Keratinocyte (primary cell): ENCODE results near the gene KCTD1. TPM values are rescaled to one million over a fixed set of nuclear protein-coding genes. Genes with fewer than 3 reads are reported as not detected.

Source experiments
- DNase-seq: peaks from one replicate; pipeline ENCODE4 v3.0.0-alpha.2; 2011; ENCODE audit warnings: low read depth, missing footprints, low spot score
- FAIRE-seq: peaks from 2 replicates; lab custom pipeline; 2011; peaks lifted over from hg19 to GRCh38; lab: Jason Lieb, UNC
- H2AFZ ChIP-seq: 2 replicates; pipeline ENCODE4 v1.6.0; 2012; ENCODE audit warnings: low read length, control low read depth, inconsistent platforms; ENCODE audit not compliant: control insufficient read depth
- H3K27ac ChIP-seq: 2 replicates; pipeline ENCODE4 v1.5.1; 2011; ENCODE audit warnings: low read length; ENCODE audit not compliant: control insufficient read depth, insufficient read depth
- H3K27me3 ChIP-seq: 3 replicates; pipeline ENCODE4 v1.6.0; 2011; ENCODE audit warnings: low read length; ENCODE audit not compliant: control insufficient read depth, insufficient read depth; ENCODE audit errors: extremely low read depth
- H3K36me3 ChIP-seq, 2 experiments: 2 replicates in 1 of 2; 3 replicates in 1 of 2; pipeline ENCODE4 v1.5.1; 2011; ENCODE audit warnings: low read length in 2 of 2, mild to moderate bottlenecking in 1 of 2; ENCODE audit not compliant: control insufficient read depth in 2 of 2, insufficient read depth in 2 of 2; ENCODE audit errors: extremely low read depth in 1 of 2
- H3K4me1 ChIP-seq: 3 replicates; pipeline ENCODE4 v1.5.1; 2011; ENCODE audit warnings: low read length; ENCODE audit not compliant: control insufficient read depth, insufficient read depth; ENCODE audit errors: extremely low read depth
- H3K4me2 ChIP-seq: 3 replicates; pipeline ENCODE4 v1.6.0; 2011; ENCODE audit warnings: low read depth, low read length; ENCODE audit not compliant: control insufficient read depth, insufficient read depth; ENCODE audit errors: extremely low read depth
- H3K4me3 ChIP-seq, 3 experiments: fragments of 200-600 bp in 1 of 3; sonication (generic) in 1 of 3; 2 replicates in 2 of 3; 3 replicates in 1 of 3; pipeline ENCODE4 v1.5.1; 2011 to 2016; ENCODE audit warnings: low read length in 3 of 3, mild to moderate bottlenecking in 3 of 3, control low read depth in 2 of 3, inconsistent platforms in 1 of 3, low read depth in 1 of 3, mixed read lengths in 1 of 3, mixed run types in 1 of 3, moderate library complexity in 1 of 3; ENCODE audit not compliant: control insufficient read depth in 2 of 3, insufficient read depth in 2 of 3; ENCODE audit errors: extremely low read depth in 1 of 3
- H3K79me2 ChIP-seq: 2 replicates; pipeline ENCODE4 v1.6.0; 2012; ENCODE audit warnings: low read length; ENCODE audit not compliant: control insufficient read depth, insufficient read depth
- H3K9ac ChIP-seq: 3 replicates; pipeline ENCODE4 v1.6.0; 2011; ENCODE audit warnings: low read length; ENCODE audit not compliant: control insufficient read depth, insufficient read depth; ENCODE audit errors: extremely low read depth
- H3K9me1 ChIP-seq: 3 replicates; pipeline ENCODE4 v1.6.0; 2011; ENCODE audit warnings: low read length; ENCODE audit not compliant: control insufficient read depth, insufficient read depth; ENCODE audit errors: extremely low read depth
- H3K9me3 ChIP-seq: 2 replicates; pipeline ENCODE4 v1.5.1; 2012; ENCODE audit warnings: low read depth, low read length; ENCODE audit not compliant: control insufficient read depth
- H4K20me1 ChIP-seq: 3 replicates; pipeline ENCODE4 v1.6.0; 2011; ENCODE audit warnings: low read length; ENCODE audit not compliant: control insufficient read depth, insufficient read depth; ENCODE audit errors: extremely low read depth
- EZH2 ChIP-seq: IDR thresholded peaks from one replicate; pipeline ENCODE4 v1.6.1; 2012; ENCODE audit warnings: inconsistent platforms, mild to moderate bottlenecking, low read length, moderate library complexity
- dilution Hi-C: fragments of 300-500 bp; cut with MboI; formaldehyde crosslinking; loops from one replicate; pipeline ENCODE4 v1.7.0; 2020; ENCODE audit warnings: low sequenced_read_pairs; ENCODE audit not compliant: extremely low pct_ligation_motif_present
- polyA plus RNA-seq, 5 experiments: library from polyadenylated mRNA; depleted of rRNA in 3 of 5; stranded (reverse) in 3 of 5; stranded (forward) in 1 of 5; unstranded in 1 of 5; fragments of >200 nt; gene quantifications; 1 replicate in 1 of 5; 2 replicates in 3 of 5; 3 replicates in 1 of 5; pipeline versions ENCODE4 v1.2.1 to v1.2.3, GENCODE V29; 2011 to 2012; ENCODE audit warnings: missing spikeins in 2 of 5, low read depth in 1 of 5, low replicate concordance in 1 of 5
- TF ChIP-seq, protein P1 (sequence below), 3 experiments: IDR thresholded peaks in 1 of 3; conservative IDR thresholded peaks in 1 of 3; optimal IDR thresholded peaks in 1 of 3; 2 replicates in 2 of 3; 3 replicates in 1 of 3; pipeline versions ENCODE3 to v1.5.1; 2011; ENCODE audit warnings: low read length in 3 of 3, mild to moderate bottlenecking in 3 of 3, moderate library complexity in 2 of 3, control low read depth in 1 of 3, inconsistent platforms in 1 of 3; ENCODE audit not compliant: insufficient read depth in 2 of 3; ENCODE audit errors: extremely low read depth in 1 of 3

KCTD1 gene
- polyA plus RNA-seq, 1 donor (not counting 4 experiments of a cell fraction or from before 2014, with no cell fraction given) = 32.1 TPM

DNA sequence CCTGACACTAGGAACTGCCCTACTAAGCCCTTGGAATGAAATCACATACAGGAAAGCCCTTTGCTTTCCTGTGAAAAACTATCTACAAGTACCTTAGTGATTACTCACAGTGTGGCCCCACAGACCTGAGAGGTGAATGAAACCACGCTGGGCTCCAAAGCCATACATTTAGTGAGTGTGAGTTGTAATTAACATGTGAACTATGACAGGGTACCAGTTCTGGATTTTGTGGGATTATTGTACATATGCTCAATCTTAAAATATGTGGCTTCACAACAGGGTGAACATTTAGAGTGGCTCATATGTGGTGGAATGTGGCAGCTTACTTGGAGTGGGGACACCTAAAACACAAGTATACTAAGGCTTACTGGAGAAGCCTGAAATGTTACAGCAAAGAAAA, 12.3 kb downstream of the KCTD1 start:
- Histone ChIP-seq H3K9ac (no peak overlapping the region), H4K20me1 (no peaks in the 10 kb centered on the region), H3K9me1 (no peaks in the 10 kb centered on the region), H3K4me3 (no peak overlapping the region), H3K9me3 (no peaks in the 10 kb centered on the region), H3K27me3 (no peaks in the 10 kb centered on the region), H3K79me2 (peaks cover 46% of the 10 kb centered on the region), H3K4me1 (peaks cover 59% of the 10 kb centered on the region), H3K4me2 (peak overlapping the region; percentile 23), H2AFZ (no peak overlapping the region), H3K36me3 (peaks cover 2 to 4% of the 10 kb centered on the region in 2 experiments), H3K27ac (peak overlapping the region; percentile 68)
- dilution Hi-C loops = no loop called here
- no peak for DNase-seq
- TF ChIP-seq EZH2 = no peak
- TF ChIP-seq, protein P1, sequence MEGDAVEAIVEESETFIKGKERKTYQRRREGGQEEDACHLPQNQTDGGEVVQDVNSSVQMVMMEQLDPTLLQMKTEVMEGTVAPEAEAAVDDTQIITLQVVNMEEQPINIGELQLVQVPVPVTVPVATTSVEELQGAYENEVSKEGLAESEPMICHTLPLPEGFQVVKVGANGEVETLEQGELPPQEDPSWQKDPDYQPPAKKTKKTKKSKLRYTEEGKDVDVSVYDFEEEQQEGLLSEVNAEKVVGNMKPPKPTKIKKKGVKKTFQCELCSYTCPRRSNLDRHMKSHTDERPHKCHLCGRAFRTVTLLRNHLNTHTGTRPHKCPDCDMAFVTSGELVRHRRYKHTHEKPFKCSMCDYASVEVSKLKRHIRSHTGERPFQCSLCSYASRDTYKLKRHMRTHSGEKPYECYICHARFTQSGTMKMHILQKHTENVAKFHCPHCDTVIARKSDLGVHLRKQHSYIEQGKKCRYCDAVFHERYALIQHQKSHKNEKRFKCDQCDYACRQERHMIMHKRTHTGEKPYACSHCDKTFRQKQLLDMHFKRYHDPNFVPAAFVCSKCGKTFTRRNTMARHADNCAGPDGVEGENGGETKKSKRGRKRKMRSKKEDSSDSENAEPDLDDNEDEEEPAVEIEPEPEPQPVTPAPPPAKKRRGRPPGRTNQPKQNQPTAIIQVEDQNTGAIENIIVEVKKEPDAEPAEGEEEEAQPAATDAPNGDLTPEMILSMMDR (optimal IDR thresholded peaks at IDR 0.05 in 1 of 3, IDR thresholded peaks at IDR 0.05 in 1 of 3, conservative IDR thresholded peaks at IDR 0.05 in 1 of 3; ENCODE audit: extremely low read depth in 1 of 3, insufficient read depth in 2 of 3, low read length in 3 of 3) = no peak
- FAIRE-seq = peak; percentile 86

DNA sequence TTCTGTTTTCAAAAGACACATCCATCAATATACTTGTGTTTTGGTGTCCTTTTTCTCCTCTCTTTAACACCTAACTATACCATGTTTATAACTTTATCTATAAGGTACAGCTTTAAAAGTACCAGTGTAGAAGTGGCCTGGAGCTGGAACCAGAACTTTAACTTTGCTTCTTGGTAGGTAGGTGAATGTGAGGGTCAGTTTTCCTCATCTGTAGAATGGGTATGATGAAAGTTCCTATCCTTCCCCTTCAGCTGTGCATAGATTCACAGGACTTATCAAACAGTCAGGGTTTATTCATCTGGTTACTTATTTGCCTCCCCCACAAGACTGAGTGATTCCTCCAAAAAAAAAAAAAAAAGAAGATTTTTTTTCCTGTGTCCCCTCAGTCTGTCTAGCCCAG, 12.7 kb downstream of the KCTD1 start:
- no peak for TF ChIP-seq EZH2
- TF ChIP-seq, protein P1 (optimal IDR thresholded peaks at IDR 0.05 in 1 of 3, IDR thresholded peaks at IDR 0.05 in 1 of 3, conservative IDR thresholded peaks at IDR 0.05 in 1 of 3; ENCODE audit: extremely low read depth in 1 of 3, insufficient read depth in 2 of 3, low read length in 3 of 3) = no peak
- FAIRE-seq = no peak
- Histone ChIP-seq H3K9me3 (no peaks in the 10 kb centered on the region), H3K9me1 (no peaks in the 10 kb centered on the region), H2AFZ (no peak overlapping the region), H3K4me3 (no peak overlapping the region), H3K27ac (peak overlapping the region; percentile 68), H3K36me3 (peaks cover 0 to 2% of the 10 kb centered on the region in 2 experiments), H3K27me3 (no peaks in the 10 kb centered on the region), H4K20me1 (no peaks in the 10 kb centered on the region), H3K79me2 (peaks cover 46% of the 10 kb centered on the region), H3K4me2 (peak overlapping the region; percentile 23), H3K4me1 (peaks cover 55% of the 10 kb centered on the region), H3K9ac (no peak overlapping the region)
- dilution Hi-C loops = no loop called here
- no peak for DNase-seq
